ENCODE data around the gene NCAM1.

- TF ChIP-seq LEF1 (IDR thresholded peaks at IDR 0.05; ENCODE audit: borderline replicate concordance) (no peak), SP1 (IDR thresholded peaks at IDR 0.05) (no peak), PKNOX1 (IDR thresholded peaks at IDR 0.05) (peak; percentile 15; the same call in 1 of the 2 replicates), SUZ12 (IDR thresholded peaks at IDR 0.05) (no peak), FOXM1 (IDR thresholded peaks at IDR 0.05; ENCODE audit: borderline replicate concordance) (no peak), ELF4 (IDR thresholded peaks at IDR 0.05) (no peak), BHLHE40 (IDR thresholded peaks at IDR 0.05; ENCODE audit: borderline replicate concordance) (no peak), CTBP1 (IDR thresholded peaks at IDR 0.05; ENCODE audit: borderline replicate concordance) (no peak), FOXK2 (IDR thresholded peaks at IDR 0.05) (no peak), HDGF (IDR thresholded peaks at IDR 0.05; ENCODE audit: borderline replicate concordance) (no peak), ARNT (IDR thresholded peaks at IDR 0.05) (no peak), FOXA1 (IDR thresholded peaks at IDR 0.05) (no peak)
These were observed 151.1 kb downstream of the NCAM1 start for GRCh38 chr11:113112307-113112706.
